GM10847 (cell line): ENCODE results near the gene AAMP.

Experiments used
- POLR2A ChIP-seq: IDR thresholded peaks from 2 replicates; pipeline ENCODE4 v1.6.1; 2011; ENCODE audit not compliant: insufficient read length; ENCODE audit errors: extremely low read depth

AAMP gene

GRCh38 chr2:218282173-218282991 is 12.4 kb upstream of the AAMP start:
- TF ChIP-seq POLR2A = no peak

GRCh38 chr2:218281449-218281848 is 11.5 kb upstream of the AAMP start:
- TF ChIP-seq POLR2A = no peak

- TF ChIP-seq POLR2A = no peak
Measured at GRCh38 chr2:218280260-218280870, 10.4 kb upstream of the AAMP start.

GRCh38 chr2:218278531-218279360 is 8.8 kb upstream of the AAMP start:
- TF ChIP-seq POLR2A = no peak

GRCh38 chr2:218277921-218278320 is 8.0 kb upstream of the AAMP start:
- no peak for TF ChIP-seq POLR2A

GRCh38 chr2:218276986-218277755 is 7.2 kb upstream of the AAMP start:
- no peak for TF ChIP-seq POLR2A

GRCh38 chr2:218275371-218276072 is 5.6 kb upstream of the AAMP start:
- TF ChIP-seq POLR2A = no peak

GRCh38 chr2:218274586-218274985 is 4.6 kb upstream of the AAMP start:
- TF ChIP-seq POLR2A = no peak

- TF ChIP-seq POLR2A = no peak
Measured at GRCh38 chr2:218273908-218274249, 3.9 kb upstream of the AAMP start.

- no peak for TF ChIP-seq POLR2A
Measured at GRCh38 chr2:218272531-218273212, 2.7 kb upstream of the AAMP start.

GRCh38 chr2:218271865-218272530 is 2.1 kb upstream of the AAMP start:
- TF ChIP-seq POLR2A = no peak

GRCh38 chr2:218271487-218271797 is 1.5 kb upstream of the AAMP start:
- no peak for TF ChIP-seq POLR2A

- TF ChIP-seq POLR2A = no peak
Measured at GRCh38 chr2:218270721-218271486, 967 bp upstream of the AAMP start.

GRCh38 chr2:218267259-218267658 is 2.7 kb downstream of the AAMP start:
- TF ChIP-seq POLR2A = no peak
